GM13976 (cell line): ENCODE measurements around the gene EBF3.

Experiments
- DNase-seq: peaks from one replicate; pipeline ENCODE4 v3.0.0; 2012; ENCODE audit warnings: low spot score
- in situ Hi-C: fragments of 300-500 bp; cut with MboI; formaldehyde crosslinking; loops from one replicate; pipeline ENCODE4 v1.12.0; 2022; ENCODE audit warnings: low sequenced_read_pairs, mixed read lengths, inconsistent platforms; ENCODE audit not compliant: unreplicated experiment
- TF ChIP-seq, protein P1 (sequence below): IDR thresholded peaks from 2 replicates; pipeline ENCODE4 v1.5.1; 2012; ENCODE audit warnings: borderline replicate concordance, mild to moderate bottlenecking; ENCODE audit not compliant: insufficient read depth; ENCODE audit errors: extremely low read depth, missing control alignments, control extremely low read depth

Gene EBF3

DNA sequence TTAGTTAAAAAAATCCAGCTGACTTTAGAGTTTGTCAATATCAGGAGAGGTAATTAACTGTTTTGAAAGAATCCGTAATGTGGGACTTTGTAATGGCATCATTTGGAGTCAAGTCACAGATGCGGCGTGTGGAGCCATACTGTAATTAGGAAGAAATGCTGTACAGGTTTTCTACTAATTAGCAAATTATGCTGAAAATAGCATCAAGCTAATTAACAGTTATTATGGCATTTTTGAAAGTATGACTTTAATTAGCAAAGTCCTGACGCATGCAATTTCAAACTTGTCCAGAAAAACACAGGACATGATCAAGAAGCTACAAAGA lies 68.3 kb downstream of the EBF3 start:
- TF ChIP-seq, protein P1, sequence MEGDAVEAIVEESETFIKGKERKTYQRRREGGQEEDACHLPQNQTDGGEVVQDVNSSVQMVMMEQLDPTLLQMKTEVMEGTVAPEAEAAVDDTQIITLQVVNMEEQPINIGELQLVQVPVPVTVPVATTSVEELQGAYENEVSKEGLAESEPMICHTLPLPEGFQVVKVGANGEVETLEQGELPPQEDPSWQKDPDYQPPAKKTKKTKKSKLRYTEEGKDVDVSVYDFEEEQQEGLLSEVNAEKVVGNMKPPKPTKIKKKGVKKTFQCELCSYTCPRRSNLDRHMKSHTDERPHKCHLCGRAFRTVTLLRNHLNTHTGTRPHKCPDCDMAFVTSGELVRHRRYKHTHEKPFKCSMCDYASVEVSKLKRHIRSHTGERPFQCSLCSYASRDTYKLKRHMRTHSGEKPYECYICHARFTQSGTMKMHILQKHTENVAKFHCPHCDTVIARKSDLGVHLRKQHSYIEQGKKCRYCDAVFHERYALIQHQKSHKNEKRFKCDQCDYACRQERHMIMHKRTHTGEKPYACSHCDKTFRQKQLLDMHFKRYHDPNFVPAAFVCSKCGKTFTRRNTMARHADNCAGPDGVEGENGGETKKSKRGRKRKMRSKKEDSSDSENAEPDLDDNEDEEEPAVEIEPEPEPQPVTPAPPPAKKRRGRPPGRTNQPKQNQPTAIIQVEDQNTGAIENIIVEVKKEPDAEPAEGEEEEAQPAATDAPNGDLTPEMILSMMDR, result no peak
- in situ Hi-C loops, result no loop called here
- DNase-seq, result no peak

DNA sequence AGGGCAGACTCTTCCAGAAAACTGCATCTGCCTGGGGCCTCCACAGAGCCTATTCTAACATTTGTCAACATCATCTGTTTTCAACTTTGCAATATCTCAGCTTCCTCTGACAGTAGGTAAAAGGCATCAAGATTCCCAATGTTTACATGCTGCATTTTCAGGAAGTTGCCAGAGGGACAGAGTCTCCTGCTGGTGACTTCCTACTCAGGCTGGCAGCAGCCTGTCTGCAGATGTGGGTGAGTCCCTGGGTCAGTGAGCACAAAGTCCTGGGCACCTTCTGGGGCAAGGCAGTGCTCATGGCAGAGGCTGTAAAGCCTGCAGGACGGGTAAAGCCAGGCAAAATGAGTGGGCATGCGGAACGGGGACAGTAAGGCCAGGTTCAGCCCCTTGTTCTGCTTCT lies 69.4 kb downstream of the EBF3 start:
- in situ Hi-C loops, result no loop called here

DNA sequence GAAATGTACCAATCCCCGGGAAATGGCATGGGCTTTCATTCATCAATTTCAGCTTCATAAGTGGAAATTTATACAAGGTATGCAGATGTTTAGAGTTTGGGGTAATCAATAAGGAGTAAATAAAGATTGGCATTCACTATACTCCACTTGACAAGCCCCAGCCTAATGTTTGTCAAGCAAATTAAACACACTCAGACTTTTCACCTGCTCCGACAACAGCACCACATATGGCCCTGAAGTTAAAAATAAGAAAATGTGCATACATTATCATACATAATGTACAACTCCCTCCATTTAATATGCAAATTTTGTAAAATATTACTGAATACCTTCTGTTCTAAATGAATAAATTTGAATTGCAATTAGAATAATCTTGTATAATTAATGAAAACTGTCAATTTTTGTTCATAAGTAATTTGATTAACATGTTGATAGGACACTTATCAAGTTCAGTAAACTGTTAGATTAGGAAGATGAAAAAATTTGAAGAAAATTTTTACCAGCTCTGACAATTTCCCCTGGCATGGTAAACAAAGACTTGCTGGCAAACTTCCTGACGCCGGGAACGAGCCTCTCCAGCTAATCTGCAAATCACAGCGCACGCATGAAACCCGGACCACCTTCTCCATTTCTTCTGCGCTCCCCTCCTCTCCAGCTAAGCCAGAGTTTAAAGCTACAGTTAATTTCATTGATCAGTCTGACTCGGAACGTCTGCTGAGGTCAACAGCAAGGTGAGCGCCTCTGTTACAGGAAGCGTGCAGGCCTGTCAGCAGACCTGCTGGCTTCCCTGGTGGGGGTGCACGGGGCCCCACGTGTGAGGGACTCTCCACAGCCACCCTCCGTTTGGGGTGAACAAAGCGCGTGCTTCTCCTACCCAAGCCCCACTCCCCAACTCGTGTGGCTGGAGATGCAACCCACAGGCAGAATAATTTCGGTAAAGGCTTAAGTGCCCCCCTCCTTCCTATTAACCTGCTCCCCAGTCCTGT lies 70.7 kb downstream of the EBF3 start:
- DNase-seq, result no peak
- in situ Hi-C loops, result no loop called here

More for the DNA sequence above, 69.4 kb downstream of the EBF3 start:
- DNase-seq, result peak; percentile 23
- TF ChIP-seq, protein P1, result no peak

DNA sequence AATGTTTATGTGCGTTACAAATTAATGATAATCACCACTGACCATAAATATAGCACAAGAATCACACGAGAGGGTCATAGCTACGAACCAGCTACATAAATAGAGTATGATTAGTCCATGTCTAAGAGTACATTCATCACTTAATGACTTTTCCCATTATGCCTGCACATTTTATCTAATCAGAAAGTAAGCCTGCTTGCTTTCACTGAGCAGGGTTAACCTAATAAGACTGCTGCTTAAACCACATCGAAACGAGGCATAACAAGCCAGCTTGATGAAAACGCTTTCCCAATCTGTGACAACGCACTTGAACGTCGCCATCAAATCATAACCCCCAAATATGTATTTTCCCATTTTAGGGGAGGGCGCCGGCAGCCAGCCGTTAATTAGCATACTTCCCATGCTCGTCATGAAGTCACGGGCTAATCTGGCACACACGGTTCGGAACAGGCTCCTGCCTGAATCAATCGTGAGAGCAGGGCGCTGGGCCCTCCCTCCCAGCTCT lies 71.5 kb downstream of the EBF3 start:
- in situ Hi-C loops, result no loop called here
- TF ChIP-seq, protein P1, result no peak
- DNase-seq, result no peak

More for the DNA sequence above, 70.7 kb downstream of the EBF3 start:
- TF ChIP-seq, protein P1, result no peak

DNA sequence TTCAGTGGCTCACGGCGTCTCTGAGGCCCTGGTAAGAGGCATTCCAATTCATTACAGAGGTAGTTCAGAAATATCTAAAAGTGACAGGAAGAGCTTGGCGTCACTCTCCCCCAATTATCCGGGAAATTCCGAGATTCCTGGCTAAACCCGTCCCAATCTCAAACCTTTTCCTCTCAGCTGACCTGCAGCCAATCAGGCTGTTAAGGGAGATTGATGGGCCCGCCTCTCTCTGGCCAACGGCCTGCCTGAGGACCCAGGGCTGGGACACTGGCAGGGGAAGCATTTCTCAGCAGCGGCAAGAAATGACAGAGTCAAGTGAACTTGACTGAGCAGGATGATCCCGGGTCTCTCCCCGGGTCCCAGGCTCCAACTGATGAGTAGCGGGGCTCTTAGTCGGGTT lies 72.3 kb downstream of the EBF3 start:
- in situ Hi-C loops, result no loop called here
- TF ChIP-seq, protein P1, result no peak
- no peak for DNase-seq

DNA sequence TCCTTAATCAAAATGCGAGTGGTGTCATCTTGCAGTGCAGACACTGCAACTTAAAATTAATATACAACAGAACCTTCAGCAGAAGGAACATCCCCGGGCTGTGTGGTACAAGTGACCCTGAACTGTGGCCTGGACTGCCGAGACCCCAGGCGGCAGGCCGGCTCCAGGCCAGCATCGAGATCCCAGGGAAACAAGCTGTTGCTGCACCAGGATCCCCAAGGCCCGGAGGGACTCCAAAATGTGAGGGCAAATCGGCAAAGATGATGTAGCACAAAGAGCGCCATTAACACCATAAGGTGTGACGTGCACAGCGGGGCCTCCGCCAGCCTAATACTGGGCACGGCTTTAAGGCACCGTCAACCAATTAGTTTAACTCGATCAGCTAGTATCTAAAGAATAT lies 73.9 kb downstream of the EBF3 start:
- in situ Hi-C loops, result no loop called here
- TF ChIP-seq, protein P1, result no peak
- DNase-seq, result no peak
